ENCODE data around the gene EPHA8. TPM values are rescaled to one million over a fixed set of nuclear protein-coding genes. Genes with fewer than 3 reads are reported as not detected.

The EPHA8 gene
- total RNA-seq, 1 donor from 2014 or later, result 0.51 TPM

- Mint-ChIP-seq H3K36me3 (ENCODE audit: unreplicated experiment) (no peaks in the 10 kb centered on the region), H3K27ac (ENCODE audit: unreplicated experiment) (no peak overlapping the region), H3K4me1 (ENCODE audit: unreplicated experiment) (no peaks in the 10 kb centered on the region), H3K9me3 (ENCODE audit: unreplicated experiment) (no peaks in the 10 kb centered on the region), H3K4me3 (ENCODE audit: unreplicated experiment) (no peak overlapping the region), H3K27me3 (ENCODE audit: unreplicated experiment) (peaks cover 20% of the 10 kb centered on the region)
- DNase-seq (ENCODE audit: extremely low spot score, unreplicated experiment), result no peak
- TF ChIP-seq, protein P1, sequence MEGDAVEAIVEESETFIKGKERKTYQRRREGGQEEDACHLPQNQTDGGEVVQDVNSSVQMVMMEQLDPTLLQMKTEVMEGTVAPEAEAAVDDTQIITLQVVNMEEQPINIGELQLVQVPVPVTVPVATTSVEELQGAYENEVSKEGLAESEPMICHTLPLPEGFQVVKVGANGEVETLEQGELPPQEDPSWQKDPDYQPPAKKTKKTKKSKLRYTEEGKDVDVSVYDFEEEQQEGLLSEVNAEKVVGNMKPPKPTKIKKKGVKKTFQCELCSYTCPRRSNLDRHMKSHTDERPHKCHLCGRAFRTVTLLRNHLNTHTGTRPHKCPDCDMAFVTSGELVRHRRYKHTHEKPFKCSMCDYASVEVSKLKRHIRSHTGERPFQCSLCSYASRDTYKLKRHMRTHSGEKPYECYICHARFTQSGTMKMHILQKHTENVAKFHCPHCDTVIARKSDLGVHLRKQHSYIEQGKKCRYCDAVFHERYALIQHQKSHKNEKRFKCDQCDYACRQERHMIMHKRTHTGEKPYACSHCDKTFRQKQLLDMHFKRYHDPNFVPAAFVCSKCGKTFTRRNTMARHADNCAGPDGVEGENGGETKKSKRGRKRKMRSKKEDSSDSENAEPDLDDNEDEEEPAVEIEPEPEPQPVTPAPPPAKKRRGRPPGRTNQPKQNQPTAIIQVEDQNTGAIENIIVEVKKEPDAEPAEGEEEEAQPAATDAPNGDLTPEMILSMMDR (IDR thresholded peaks at IDR 0.05), result no peak
Measured at GRCh38 chr1:22584001-22584562, 20.8 kb downstream of the EPHA8 start.

DNA sequence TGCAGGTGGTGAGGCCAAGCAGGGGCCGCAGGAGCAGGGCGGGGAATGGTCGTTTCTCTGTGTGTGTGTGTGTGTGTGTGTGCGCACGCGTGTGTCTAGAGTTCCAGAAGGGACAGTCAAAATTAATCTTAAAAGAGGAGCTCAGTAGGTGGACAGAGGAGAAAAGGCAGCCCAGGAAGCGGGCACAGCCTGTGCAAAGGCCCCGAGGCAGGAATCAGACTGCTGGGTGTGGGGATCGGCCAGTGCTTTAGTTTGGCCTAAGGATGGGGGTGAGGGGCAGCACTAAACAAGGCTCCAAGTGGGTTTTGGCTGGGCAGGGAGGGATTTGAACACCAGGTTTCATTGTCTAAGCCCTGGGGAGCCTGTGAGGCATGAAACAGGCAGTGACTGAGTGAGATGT, 21.7 kb downstream of the EPHA8 start:
- Mint-ChIP-seq H3K9me3 (ENCODE audit: unreplicated experiment) (no peaks in the 10 kb centered on the region), H3K36me3 (ENCODE audit: unreplicated experiment) (no peaks in the 10 kb centered on the region), H3K27me3 (ENCODE audit: unreplicated experiment) (peaks cover 20% of the 10 kb centered on the region), H3K27ac (ENCODE audit: unreplicated experiment) (no peak overlapping the region), H3K4me3 (ENCODE audit: unreplicated experiment) (no peak overlapping the region), H3K4me1 (ENCODE audit: unreplicated experiment) (no peaks in the 10 kb centered on the region)
- DNase-seq (ENCODE audit: extremely low spot score, unreplicated experiment), result no peak
- TF ChIP-seq, protein P1 (IDR thresholded peaks at IDR 0.05), result no peak

DNA sequence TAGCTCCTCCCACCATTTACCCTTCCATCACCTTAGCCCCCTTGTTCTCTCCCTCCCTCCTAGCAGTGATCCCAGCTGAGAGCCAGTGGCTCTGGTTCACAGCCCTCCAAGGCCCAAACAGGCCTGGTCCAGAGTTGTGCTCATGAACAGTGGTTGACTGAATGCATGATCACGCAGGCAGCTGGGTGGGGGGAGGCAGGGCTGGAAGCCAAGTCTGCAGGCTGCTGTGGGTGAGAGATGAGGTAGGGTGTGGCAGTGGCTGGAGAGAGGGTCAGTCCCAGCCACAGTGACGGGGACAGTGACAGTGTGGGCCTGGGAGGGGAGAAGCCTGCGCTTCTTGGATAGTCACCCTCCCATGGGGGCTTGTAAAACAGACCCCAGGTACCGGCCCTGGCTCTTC, 22.2 kb downstream of the EPHA8 start:
- no peaks in the 10 kb centered on the region for H3K36me3 Mint-ChIP-seq (ENCODE audit: unreplicated experiment)
- no peak overlapping the region for H3K4me3 Mint-ChIP-seq (ENCODE audit: unreplicated experiment)
- H3K4me1 Mint-ChIP-seq (ENCODE audit: unreplicated experiment), result no peaks in the 10 kb centered on the region

GRCh38 chr1:22586356-22587130, 23.3 kb downstream of the EPHA8 start:
- TF ChIP-seq, protein P1 (IDR thresholded peaks at IDR 0.05), result no peak
- DNase-seq (ENCODE audit: extremely low spot score, unreplicated experiment), result no peak
- Mint-ChIP-seq H3K4me1 (ENCODE audit: unreplicated experiment) (no peaks in the 10 kb centered on the region), H3K36me3 (ENCODE audit: unreplicated experiment) (no peaks in the 10 kb centered on the region), H3K27ac (ENCODE audit: unreplicated experiment) (no peak overlapping the region), H3K27me3 (ENCODE audit: unreplicated experiment) (peaks cover 31% of the 10 kb centered on the region), H3K4me3 (ENCODE audit: unreplicated experiment) (no peak overlapping the region), H3K9me3 (ENCODE audit: unreplicated experiment) (no peaks in the 10 kb centered on the region)

More for the DNA sequence above, 22.2 kb downstream of the EPHA8 start:
- Mint-ChIP-seq H3K27ac (ENCODE audit: unreplicated experiment) (no peak overlapping the region), H3K9me3 (ENCODE audit: unreplicated experiment) (no peaks in the 10 kb centered on the region), H3K27me3 (ENCODE audit: unreplicated experiment) (peaks cover 24% of the 10 kb centered on the region)
- no peak for DNase-seq (ENCODE audit: extremely low spot score, unreplicated experiment)
- TF ChIP-seq, protein P1 (IDR thresholded peaks at IDR 0.05), result no peak

DNA sequence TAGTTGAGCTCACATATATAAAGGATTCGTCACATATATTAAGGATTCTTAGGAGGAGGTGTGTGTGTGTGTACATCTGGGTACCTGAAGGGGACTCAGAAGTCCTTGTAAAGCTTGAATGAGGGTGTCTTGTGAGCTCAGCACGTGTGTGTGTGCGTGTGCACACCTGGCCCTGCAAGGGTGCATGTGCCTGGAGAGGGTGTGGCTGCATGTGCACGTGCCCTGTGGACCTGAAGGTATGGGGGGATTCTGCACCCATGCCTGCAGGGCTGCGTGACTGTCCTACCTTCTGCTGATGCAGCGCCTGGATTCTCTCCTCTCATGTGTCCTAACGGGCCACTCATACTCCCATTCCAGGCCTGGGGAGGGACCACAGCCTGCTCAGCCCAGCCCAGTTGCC, 24.0 kb downstream of the EPHA8 start:
- H3K4me3 Mint-ChIP-seq (ENCODE audit: unreplicated experiment), result no peak overlapping the region
- no peak for DNase-seq (ENCODE audit: extremely low spot score, unreplicated experiment)
- H3K27me3 Mint-ChIP-seq (ENCODE audit: unreplicated experiment), result peaks cover 36% of the 10 kb centered on the region
- H3K27ac Mint-ChIP-seq (ENCODE audit: unreplicated experiment), result no peak overlapping the region
- no peaks in the 10 kb centered on the region for H3K36me3 Mint-ChIP-seq (ENCODE audit: unreplicated experiment)
- no peaks in the 10 kb centered on the region for H3K9me3 Mint-ChIP-seq (ENCODE audit: unreplicated experiment)
- H3K4me1 Mint-ChIP-seq (ENCODE audit: unreplicated experiment), result peaks cover 2% of the 10 kb centered on the region
- TF ChIP-seq, protein P1 (IDR thresholded peaks at IDR 0.05), result no peak

Measured in osteocyte (in vitro differentiated cells).